Panc1 (cell line): ENCODE measurements around the gene TGFB3. TPM values are rescaled to one million over a fixed set of nuclear protein-coding genes. Genes with fewer than 3 reads are reported as not detected.

ENCODE experiments used
- ATAC-seq: fragments of 200-7000 bp; cut with Tn5 transposase; 2 replicates; pipeline ENCODE4 v1.9.1; 2020; ENCODE audit warnings: mild to moderate bottlenecking, moderate library complexity
- BruUV-seq: library from RNA; stranded (reverse); fragments of 400-500 nt; replicated peaks from 2 replicates; lab custom pipeline; 2021; lab: Mats Ljungman, UMichigan
- CTCF ChIA-PET: fragments of 300-600 bp; sonication (Branson Sonifier 250); formaldehyde crosslinking; loops from one replicate; lab custom pipeline; 2022; ENCODE audit warnings: antibody characterized with exemption; lab: Charles Lee
- POLR2A ChIA-PET: fragments of 300-600 bp; sonication (Branson Sonifier 250); formaldehyde crosslinking; loops from one replicate; lab custom pipeline; 2022; ENCODE audit warnings: antibody characterized with exemption; lab: Charles Lee
- DNase-seq: peaks from one replicate; pipeline ENCODE4 v3.0.0-alpha.2; 2010; ENCODE audit warnings: low read depth, low spot score
- H3K27ac ChIP-seq: 2 replicates; pipeline ENCODE4 v1.5.1; 2011; ENCODE audit warnings: mild to moderate bottlenecking, low read length, inconsistent platforms
- H3K27me3 ChIP-seq: fragments of 200-500 bp; sonication (Bioruptor generic); 2 replicates; pipeline ENCODE4 v1.6.0; 2014; ENCODE audit warnings: low read length, inconsistent platforms; ENCODE audit not compliant: control insufficient read depth, insufficient read depth
- H3K36me3 ChIP-seq: fragments of 200-500 bp; sonication (Bioruptor generic); 2 replicates; pipeline ENCODE4 v1.5.1; 2014; ENCODE audit warnings: inconsistent platforms, mild to moderate bottlenecking, low read length, moderate library complexity; ENCODE audit not compliant: control insufficient read depth, insufficient read depth
- H3K4me1 ChIP-seq: 2 replicates; pipeline ENCODE4 v1.5.1; 2011; ENCODE audit warnings: inconsistent platforms, mild to moderate bottlenecking, low read length, moderate library complexity; ENCODE audit not compliant: control insufficient read depth, insufficient read depth
- H3K4me3 ChIP-seq, 2 experiments: 2 replicates each; pipeline ENCODE4 v1.5.1; 2011 to 2012; ENCODE audit warnings: low read depth in 2 of 2, low read length in 2 of 2, mild to moderate bottlenecking in 2 of 2, inconsistent platforms in 1 of 2, moderate library complexity in 1 of 2
- H3K9me3 ChIP-seq: fragments of 200-500 bp; sonication (Bioruptor generic); 2 replicates; pipeline ENCODE4 v1.5.1; 2014; ENCODE audit warnings: low read depth, mild to moderate bottlenecking, inconsistent platforms, low read length, moderate library complexity; ENCODE audit not compliant: control insufficient read depth, insufficient read depth
- CTCF ChIP-seq: fragments of 450-650 bp; IDR thresholded peaks from 2 replicates; pipeline ENCODE4 v1.5.1; 2017; ENCODE audit warnings: mild to moderate bottlenecking
- POLR2AphosphoS5 ChIP-seq: IDR thresholded peaks from 2 replicates; pipeline ENCODE4 v1.6.1; 2012; ENCODE audit warnings: mild to moderate bottlenecking, low read depth, low read length, moderate library complexity
- REST ChIP-seq, 2 experiments: IDR thresholded peaks; 2 replicates each; pipeline ENCODE4 v1.6.1; 2011 to 2012; ENCODE audit warnings: low read depth in 2 of 2, control low read depth in 1 of 2, low read length in 1 of 2, mild to moderate bottlenecking in 1 of 2, moderate library complexity in 1 of 2; ENCODE audit not compliant: insufficient read depth in 1 of 2
- SIN3A ChIP-seq: IDR thresholded peaks from 2 replicates; pipeline ENCODE4 v1.6.1; 2012; ENCODE audit warnings: low read depth, mild to moderate bottlenecking, low read length, moderate library complexity, borderline replicate concordance; ENCODE audit not compliant: insufficient read depth
- TCF7L2 ChIP-seq: IDR thresholded peaks from 2 replicates; pipeline ENCODE4 v1.6.1; 2011; ENCODE audit warnings: mild to moderate bottlenecking, low read depth, low read length, inconsistent platforms
- in situ Hi-C: cut with HindIII; loops from 2 replicates; pipeline ENCODE4 v1.10.0; 2016; ENCODE audit warnings: low sequenced_read_pairs, low pct_unique_long_range_greater_than_20kb
- intact Hi-C: fragments of 100-400 bp; cut with micrococcal nuclease; formaldehyde crosslinking; loops from one replicate; pipeline ENCODE4 v1.10.0; 2022; ENCODE audit not compliant: unreplicated experiment
- total RNA-seq: library from RNA; stranded (reverse); gene quantifications from one replicate; pipeline ENCODE4 v1.2.1, GENCODE V29; 2021; ENCODE audit not compliant: unreplicated experiment

The TGFB3 gene
- total RNA-seq, 1 experiment from 2014 or later: 9.6 TPM

GRCh38 chr14:75934998-75935628 is 46.7 kb downstream of the TGFB3 start:
- TF ChIP-seq POLR2AphosphoS5 (no peak), CTCF (no peak), SIN3A (no peak), REST (IDR thresholded peaks at IDR 0.05; ENCODE audit: insufficient read depth in 1 of 2, low read depth in 2 of 2, low read length in 1 of 2) (no peak), TCF7L2 (no peak)
- ChIA-PET POLR2A (no interaction called here), CTCF (interaction anchor here (0.9 kb wide), 1 partner anchor 29 kb away, joined by 3 read pairs; no protein-coding TSS in a partner anchor)
- H3K9me3 ChIP-seq: no peaks in the 10 kb centered on the region
- no peaks in the 10 kb centered on the region for H3K27me3 ChIP-seq
- DNase-seq: no peak
- H3K36me3 ChIP-seq: no peaks in the 10 kb centered on the region
- BruUV-seq: no TSS peak
- ATAC-seq: no peak
- H3K4me1 ChIP-seq: no peaks in the 10 kb centered on the region
- H3K27ac ChIP-seq: no peak overlapping the region
- intact Hi-C loops (no loop called here), in situ Hi-C loops (no loop called here)
- H3K4me3 ChIP-seq: no peak overlapping the region

GRCh38 chr14:75933712-75934296 is 48.0 kb downstream of the TGFB3 start:
- ChIA-PET POLR2A (no interaction called here), CTCF (no interaction called here)
- no peaks in the 10 kb centered on the region for H3K4me1 ChIP-seq
- in situ Hi-C loops: no loop called here
- no peaks in the 10 kb centered on the region for H3K36me3 ChIP-seq
- H3K9me3 ChIP-seq: no peaks in the 10 kb centered on the region
- H3K27ac ChIP-seq: no peak overlapping the region
- ATAC-seq (no peak), DNase-seq (no peak)
- intact Hi-C loops: no loop called here
- no peak for TF ChIP-seq REST (IDR thresholded peaks at IDR 0.05; ENCODE audit: insufficient read depth in 1 of 2, low read depth in 2 of 2, low read length in 1 of 2)
- no peak for TF ChIP-seq TCF7L2
- TF ChIP-seq CTCF: no peak
- no peak for TF ChIP-seq POLR2AphosphoS5
- TF ChIP-seq SIN3A: no peak
- no peak overlapping the region for H3K4me3 ChIP-seq
- no TSS peak for BruUV-seq
- H3K27me3 ChIP-seq: no peaks in the 10 kb centered on the region
